ENCODE results near the gene ZFX. TPM values are rescaled to one million over a fixed set of nuclear protein-coding genes. Genes with fewer than 3 reads are reported as not detected.

ZFX gene
- total and polyA plus RNA-seq, 2 of the 8 experiments (the other 6 are each of a cell fraction or from before 2014, with no cell fraction given): 2.8 to 22.0 TPM

- TF ChIP-seq PHF8 (conservative IDR thresholded peaks at IDR 0.05; ENCODE audit: low read depth, low read length) (no peak), CBX5 (IDR thresholded peaks at IDR 0.05; ENCODE audit: low read depth, low read length) (no peak), POU5F1 (IDR thresholded peaks at IDR 0.05; ENCODE audit: low read depth, low read length) (no peak), SP1 (IDR thresholded peaks at IDR 0.05; ENCODE audit: low read depth, low read length) (no peak), EP300 (IDR thresholded peaks at IDR 0.05; ENCODE audit: borderline replicate concordance in 1 of 2, low read depth in 2 of 2, low read length in 2 of 2) (no peak)
Observed at GRCh38 chrX:24144528-24144927, 5.0 kb upstream of the ZFX start (continued).

Measured in H1 (cell line).